HG02642 (cell line): ENCODE data around the gene TADA1.

Experiments
- ATAC-seq: cut with Tn5 transposase; IDR thresholded peaks from one replicate; pipeline ENCODE4 v1.9.1; 2021; ENCODE audit warnings: mild to moderate bottlenecking; ENCODE audit not compliant: unreplicated experiment, poor library complexity

TADA1 gene

GRCh38 chr1:166875734-166876539 lies at the start of gene TADA1:
Gene TADA1 (minus strand): TSS chr1:166876264. CDS start chr1:166876233, 31 bp downstream.
- ATAC-seq, result peak; percentile 89

GRCh38 chr1:166924823-166925541 lies 48.9 kb upstream of the TADA1 start:
- ATAC-seq, result peak; percentile 87

- ATAC-seq, result no peak
These were observed 44.8 kb upstream of the TADA1 start for GRCh38 chr1:166920561-166921475.

GRCh38 chr1:166918956-166919316 lies 42.9 kb upstream of the TADA1 start:
- ATAC-seq, result no peak

GRCh38 chr1:166918088-166918955 lies 42.3 kb upstream of the TADA1 start:
- no peak for ATAC-seq

GRCh38 chr1:166915941-166916340 lies 39.9 kb upstream of the TADA1 start:
- no peak for ATAC-seq

GRCh38 chr1:166915042-166915441 lies 39.0 kb upstream of the TADA1 start:
- no peak for ATAC-seq

GRCh38 chr1:166914111-166914510 lies 38.0 kb upstream of the TADA1 start:
- no peak for ATAC-seq

- ATAC-seq, result no peak
These were observed 35.6 kb upstream of the TADA1 start for GRCh38 chr1:166911624-166912023.

GRCh38 chr1:166910396-166910994 lies 34.4 kb upstream of the TADA1 start:
- peak; percentile 96 for ATAC-seq

GRCh38 chr1:166908942-166909341 lies 32.9 kb upstream of the TADA1 start:
- no peak for ATAC-seq

GRCh38 chr1:166907763-166908162 lies 31.7 kb upstream of the TADA1 start:
- no peak for ATAC-seq

GRCh38 chr1:166907051-166907450 lies 31.0 kb upstream of the TADA1 start:
- no peak for ATAC-seq

- ATAC-seq, result no peak
These were observed 30.6 kb upstream of the TADA1 start for GRCh38 chr1:166906647-166907046.

- no peak for ATAC-seq
These were observed 29.8 kb upstream of the TADA1 start for GRCh38 chr1:166905900-166906299.

- no peak for ATAC-seq
These were observed 29.1 kb upstream of the TADA1 start for GRCh38 chr1:166905136-166905535.

- no peak for ATAC-seq
These were observed 27.2 kb upstream of the TADA1 start for GRCh38 chr1:166903232-166903631.

- no peak for ATAC-seq
These were observed 26.2 kb upstream of the TADA1 start for GRCh38 chr1:166902279-166902678.

GRCh38 chr1:166900987-166901386 lies 24.9 kb upstream of the TADA1 start:
- ATAC-seq, result no peak
